Occipital lobe (tissue), 3 donors: ENCODE data around the gene SDE2. TPM values are rescaled to one million over a fixed set of nuclear protein-coding genes. Genes with fewer than 3 reads are reported as not detected.
"Not testable (repeated sequence)": the region's sequence is repeated elsewhere in the genome, so short reads cannot be mapped to it uniquely, and the experiment has no call there.

Experiments used
- DNase-seq: peaks from one replicate; lab custom pipeline; 2025; lab: John Stamatoyannopoulos, UW
- small RNA-seq: library from RNA; depleted of rRNA; stranded (forward); fragments of <200 nt; gene quantifications from one replicate; pipeline ENCODE3, GENCODE V24; 2014
- total RNA-seq: library from RNA; depleted of rRNA; stranded (reverse); fragments of >200 nt; gene quantifications from one replicate; pipeline ENCODE4 v1.2.3, GENCODE V29; 2014

SDE2 gene
- total RNA-seq, 1 donor from 2014 or later: 43.4 TPM

DNA sequence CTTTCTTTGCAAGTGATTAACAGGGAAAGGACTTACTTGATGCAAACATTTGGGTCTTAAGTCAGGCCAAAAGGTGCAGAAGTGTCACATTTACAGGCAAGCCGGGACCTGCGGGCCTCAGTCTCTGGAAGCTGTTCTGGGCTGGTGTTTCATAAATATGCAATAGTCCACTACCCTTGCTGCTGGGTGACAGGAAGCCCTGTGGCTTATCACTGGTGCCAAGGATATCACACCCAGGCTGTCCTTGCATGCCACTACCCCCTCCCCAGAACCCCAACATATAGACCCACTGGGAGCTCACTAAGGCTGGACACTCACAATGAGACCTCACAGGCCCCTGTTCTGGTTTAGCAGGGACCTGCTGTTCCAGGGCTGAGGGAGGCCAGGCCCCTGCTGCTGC lies 54.8 kb downstream of the SDE2 start:
- no peak for DNase-seq

DNA sequence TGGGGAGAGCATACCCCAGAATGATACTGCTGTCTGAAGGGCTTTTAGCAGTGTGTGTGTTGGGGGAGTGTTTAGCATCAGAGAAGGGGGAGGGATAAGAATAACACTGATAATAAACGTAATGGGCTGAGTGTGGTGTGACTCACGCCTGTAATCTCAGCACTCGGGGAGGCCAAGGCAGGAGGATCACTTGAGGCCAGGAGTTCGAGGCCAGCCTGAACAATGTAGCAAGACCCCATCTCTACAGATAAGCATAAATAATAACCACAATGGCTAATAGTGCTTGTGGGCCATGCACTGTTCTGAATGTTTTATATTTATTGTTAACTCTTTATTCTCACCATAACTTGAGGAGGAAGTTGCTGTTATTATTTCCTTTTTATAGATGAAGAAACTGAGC lies 55.6 kb downstream of the SDE2 start:
- no peak for DNase-seq

DNA sequence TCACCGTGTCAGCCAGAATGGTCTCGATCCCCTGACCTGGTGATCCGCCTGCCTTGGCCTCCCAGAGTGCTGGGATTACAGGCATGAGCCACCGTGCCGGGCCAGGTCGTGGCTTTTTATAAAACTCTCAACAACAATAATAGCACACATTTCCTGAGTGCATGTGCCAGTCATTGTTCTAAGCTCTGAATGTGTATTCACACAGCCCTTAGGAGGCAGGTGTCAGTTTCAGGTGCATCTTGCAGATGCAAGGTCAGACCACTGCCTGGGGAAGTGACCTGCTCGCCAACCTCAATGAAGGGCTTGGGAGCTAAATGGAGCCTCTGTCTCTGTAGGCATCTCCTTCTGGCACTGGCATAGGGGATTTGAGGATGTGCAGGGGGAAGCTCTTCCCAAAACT lies 56.6 kb downstream of the SDE2 start:
- DNase-seq: no peak

- DNase-seq: no peak
Observed at GRCh38 chr1:225941942-225942222, 57.3 kb downstream of the SDE2 start.

- DNase-seq: no peak
Observed at GRCh38 chr1:225941187-225941941, 57.8 kb downstream of the SDE2 start, which contains the start of gene LEFTY2. Gene LEFTY2 (minus strand): TSS chr1:225941220. CDS start chr1:225941140, 80 bp downstream.

DNA sequence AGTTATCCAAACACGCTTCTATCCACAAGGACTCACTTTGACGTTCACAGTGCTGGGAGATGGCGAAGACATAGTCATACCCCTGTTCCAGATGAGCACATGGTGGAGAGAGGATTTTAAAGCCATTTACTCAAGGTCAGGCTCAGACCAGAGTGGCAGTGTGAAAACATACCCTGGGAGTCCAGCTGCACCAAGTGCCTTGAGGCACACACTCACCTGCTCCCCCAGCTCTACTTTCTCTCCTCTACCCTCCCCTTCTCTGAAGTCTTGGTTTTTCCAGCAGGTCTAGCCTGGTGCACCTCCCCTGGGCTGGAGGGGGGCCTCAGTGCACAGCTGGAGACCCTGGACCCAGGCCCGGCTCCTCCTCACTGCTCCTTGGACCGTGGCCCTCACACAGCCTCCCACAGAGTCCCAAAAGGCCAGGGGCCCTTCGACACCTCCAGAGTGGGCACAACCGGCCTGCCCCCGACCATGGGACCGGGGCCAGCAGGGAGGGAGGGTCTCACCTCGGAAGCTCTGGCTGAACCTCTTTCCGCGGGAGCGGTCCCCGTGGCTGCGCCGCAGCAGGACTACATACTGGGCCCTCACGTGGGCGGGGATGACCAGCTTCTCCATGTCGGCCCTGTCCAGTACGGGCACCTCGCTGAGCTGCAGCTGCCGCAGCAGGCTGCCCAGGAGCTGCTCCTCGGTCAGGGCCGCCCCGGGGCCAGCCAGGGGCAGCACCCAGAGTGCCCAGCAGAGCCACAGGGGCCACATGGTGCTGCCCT lies 58.6 kb downstream of the SDE2 start:
- no peak for DNase-seq

DNA sequence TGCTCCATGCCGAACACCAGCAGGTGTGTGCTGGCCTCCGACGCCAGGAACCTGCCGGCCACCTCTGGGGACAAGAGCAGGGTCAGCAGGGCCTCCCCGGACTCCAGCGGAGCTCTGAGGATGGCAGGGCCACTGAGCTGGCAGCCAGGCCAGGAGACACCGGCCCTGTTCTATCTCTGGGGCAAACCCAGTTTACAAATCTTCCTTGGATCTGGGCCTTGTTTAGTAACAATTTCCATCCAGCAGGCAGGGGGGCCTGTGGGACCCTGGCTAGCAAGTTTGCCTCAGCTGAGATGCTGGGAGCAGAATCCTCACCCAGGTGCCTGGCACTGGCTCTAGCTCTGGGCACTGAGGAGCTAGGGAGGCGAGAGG lies 59.2 kb downstream of the SDE2 start:
- DNase-seq: not testable (repeated sequence)

DNA sequence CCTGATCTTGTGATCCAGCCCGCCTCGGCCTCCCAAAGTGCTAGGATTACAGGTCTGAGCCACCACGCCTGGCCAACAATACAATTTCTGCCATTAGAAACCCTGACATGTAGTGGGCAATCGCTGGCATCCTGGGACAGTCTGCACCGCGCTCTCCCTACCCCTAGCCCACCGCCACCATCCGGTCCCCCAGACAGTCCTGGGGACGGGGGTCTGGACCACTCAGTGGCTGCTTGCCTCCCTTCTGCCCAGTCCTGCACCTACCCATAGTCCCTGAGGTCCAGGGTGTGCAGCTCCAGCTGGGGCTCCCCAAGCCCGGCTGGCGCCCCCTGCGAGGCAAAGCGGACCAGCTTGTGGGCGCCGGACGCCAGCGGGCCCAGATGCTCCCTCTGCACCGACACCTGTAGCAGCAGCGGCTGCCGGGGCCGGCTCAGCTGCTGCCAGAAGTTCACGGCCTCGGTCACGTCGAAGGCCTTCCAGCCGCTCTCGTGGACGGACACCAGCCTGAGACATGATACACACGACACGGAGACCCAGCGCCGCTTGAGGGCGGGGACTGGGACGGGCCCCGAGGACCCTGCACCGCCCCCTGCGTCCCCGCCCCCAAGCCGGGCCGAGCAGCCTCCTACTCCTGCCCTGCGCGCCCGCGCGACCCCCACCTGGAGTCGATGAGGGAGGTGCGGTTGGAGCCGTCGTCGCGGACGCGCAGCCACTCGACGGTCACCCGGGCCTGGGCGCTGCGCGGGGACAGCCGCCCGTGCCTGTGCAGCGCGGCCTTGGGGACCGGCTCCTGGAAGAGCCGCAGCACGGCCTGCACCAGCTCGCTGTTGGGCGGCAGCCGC lies 59.8 kb downstream of the SDE2 start:
- DNase-seq: not testable (repeated sequence)

- DNase-seq: no peak
Observed at GRCh38 chr1:225937048-225937968, 61.8 kb downstream of the SDE2 start.

- DNase-seq: no peak
Observed at GRCh38 chr1:225936523-225936922, 62.6 kb downstream of the SDE2 start.

DNA sequence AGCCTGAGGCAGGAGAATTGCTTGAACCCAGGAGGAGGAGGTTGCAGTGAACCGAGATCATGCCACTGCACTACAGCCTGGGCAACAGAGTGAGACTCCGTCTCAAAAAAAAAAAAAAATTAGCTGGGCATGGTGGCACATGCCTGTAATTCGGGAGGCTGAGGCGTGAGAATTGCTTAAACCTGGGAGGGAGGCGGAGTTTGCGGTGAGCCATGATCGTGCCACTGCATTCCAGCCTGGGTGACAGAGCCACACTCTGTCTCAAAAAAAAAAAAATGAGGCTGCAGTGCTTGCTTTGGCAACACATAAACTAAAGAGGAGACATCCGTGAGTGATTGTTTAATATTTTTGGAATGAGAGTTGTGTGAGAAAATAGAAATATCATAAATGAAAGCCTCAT lies 63.1 kb downstream of the SDE2 start:
- DNase-seq: not testable (repeated sequence)

GRCh38 chr1:225934711-225935110 lies 64.4 kb downstream of the SDE2 start:
- DNase-seq: no peak

DNA sequence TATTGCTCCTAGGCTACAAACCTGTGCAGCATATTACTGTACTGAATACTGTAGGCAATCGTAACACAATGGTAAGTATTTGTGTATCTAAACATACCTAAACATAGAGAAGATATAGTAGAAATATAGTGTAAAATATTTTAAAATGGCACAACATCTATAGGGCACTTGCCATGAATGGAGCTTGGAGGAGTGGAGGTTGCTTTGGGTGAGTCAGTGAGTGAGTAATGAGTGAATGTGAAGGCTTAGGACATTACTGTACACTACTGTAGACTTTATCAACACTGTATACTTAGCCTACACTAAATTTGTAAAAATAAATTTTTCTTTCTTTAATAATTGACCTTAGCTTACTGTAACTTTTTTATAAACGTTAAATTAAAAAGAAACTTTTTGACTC lies 66.1 kb downstream of the SDE2 start:
- DNase-seq: no peak

Small RNAs within 50 kb of the gene (small RNA-seq; reads per million reads assigned to genes)
- not detected for gene AL117348.1
- not detected for gene NDUFA3P3

Other genes with a start within 250 kb of the SDE2 start
- gene SRP9, start 221.5 kb downstream of the SDE2 start, total RNA-seq: 337 TPM
- gene EPHX1, start 189.2 kb downstream of the SDE2 start, total RNA-seq: 7.2 TPM
- gene TMEM63A, start 117.0 kb downstream of the SDE2 start, total RNA-seq: 1.1 TPM
- 0.47 TPM for gene LEFTY1, start 110.2 kb downstream of the SDE2 start, total RNA-seq
- gene PYCR2, start 75.1 kb downstream of the SDE2 start, total RNA-seq: 16.2 TPM
- 0.47 TPM for gene LEFTY2, start 58.1 kb downstream of the SDE2 start, total RNA-seq
- 371 TPM for gene H3-3A, start 63.4 kb upstream of the SDE2 start, total RNA-seq
- 47.4 TPM for gene ACBD3, start 187.4 kb upstream of the SDE2 start, total RNA-seq
- not detected for gene MIXL1, start 224.3 kb upstream of the SDE2 start, total RNA-seq